ENCODE data around the gene PCBP3.

DNA sequence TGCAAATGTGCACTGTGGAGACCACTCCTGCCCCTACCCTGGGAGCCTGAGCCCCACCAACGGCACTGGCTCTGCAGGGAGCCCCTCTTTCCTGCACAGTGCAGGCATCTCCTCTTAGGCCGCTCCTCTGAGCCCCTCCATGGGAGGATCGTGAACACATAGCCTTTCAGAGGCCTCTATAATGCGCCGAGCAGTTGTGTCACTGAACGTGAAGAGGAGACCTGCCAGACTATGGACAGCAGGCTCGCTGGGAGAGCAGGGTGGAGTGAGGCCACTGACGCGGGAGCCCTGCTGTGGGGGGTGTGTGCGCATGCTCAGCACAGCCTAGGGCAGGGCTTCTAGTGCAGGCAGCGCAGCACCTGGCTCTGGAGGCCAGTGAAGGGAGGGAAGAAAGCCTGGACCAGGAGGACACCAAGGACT is 186.7 kb downstream of the PCBP3 start:
- TF ChIP-seq POLR2A (IDR thresholded peaks at IDR 0.05), result no peak
- TF ChIP-seq, protein P1, sequence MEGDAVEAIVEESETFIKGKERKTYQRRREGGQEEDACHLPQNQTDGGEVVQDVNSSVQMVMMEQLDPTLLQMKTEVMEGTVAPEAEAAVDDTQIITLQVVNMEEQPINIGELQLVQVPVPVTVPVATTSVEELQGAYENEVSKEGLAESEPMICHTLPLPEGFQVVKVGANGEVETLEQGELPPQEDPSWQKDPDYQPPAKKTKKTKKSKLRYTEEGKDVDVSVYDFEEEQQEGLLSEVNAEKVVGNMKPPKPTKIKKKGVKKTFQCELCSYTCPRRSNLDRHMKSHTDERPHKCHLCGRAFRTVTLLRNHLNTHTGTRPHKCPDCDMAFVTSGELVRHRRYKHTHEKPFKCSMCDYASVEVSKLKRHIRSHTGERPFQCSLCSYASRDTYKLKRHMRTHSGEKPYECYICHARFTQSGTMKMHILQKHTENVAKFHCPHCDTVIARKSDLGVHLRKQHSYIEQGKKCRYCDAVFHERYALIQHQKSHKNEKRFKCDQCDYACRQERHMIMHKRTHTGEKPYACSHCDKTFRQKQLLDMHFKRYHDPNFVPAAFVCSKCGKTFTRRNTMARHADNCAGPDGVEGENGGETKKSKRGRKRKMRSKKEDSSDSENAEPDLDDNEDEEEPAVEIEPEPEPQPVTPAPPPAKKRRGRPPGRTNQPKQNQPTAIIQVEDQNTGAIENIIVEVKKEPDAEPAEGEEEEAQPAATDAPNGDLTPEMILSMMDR (IDR thresholded peaks at IDR 0.05 in 4 of 5, conservative IDR thresholded peaks at IDR 0.05 in 1 of 5), result no peak

Measured in gastrocnemius medialis (tissue), 4 donors.